GM12878 (cell line): ENCODE data around the gene CDH7. TPM values are rescaled to one million over a fixed set of nuclear protein-coding genes. Genes with fewer than 3 reads are reported as not detected.

ENCODE experiments used
- ATAC-seq: fragments of 200-7000 bp; cut with Tn5 transposase; 3 replicates; pipeline ENCODE4 v1.9.1; 2020; ENCODE audit warnings: mild to moderate bottlenecking, moderate library complexity
- BruUV-seq: library from RNA; stranded (reverse); fragments of 400-500 nt; replicated peaks from 2 replicates; lab custom pipeline; 2021; lab: Mats Ljungman, UMichigan
- CTCF ChIA-PET: fragments of 300-600 bp; sonication (Branson Sonifier 250); formaldehyde crosslinking; extraction: SDS; loops from one replicate; lab custom pipeline; 2021; ENCODE audit warnings: inconsistent platforms; lab: Yijun Ruan, JAX
- POLR2A ChIA-PET: fragments of 350-600 bp; formaldehyde crosslinking; extraction: SDS; loops from one replicate; lab custom pipeline; 2021; ENCODE audit warnings: inconsistent platforms; lab: Charles Lee
- RAD21 ChIA-PET: fragments of 300-600 bp; sonication (Branson Sonifier 250); formaldehyde crosslinking; loops from one replicate; lab custom pipeline; 2023; ENCODE audit warnings: antibody characterized with exemption; ENCODE audit not compliant: unreplicated experiment; lab: Charles Lee
- SMC1A ChIA-PET: fragments of 300-600 bp; sonication (Branson Sonifier 250); formaldehyde crosslinking; loops from one replicate; lab custom pipeline; 2023; ENCODE audit not compliant: unreplicated experiment, uncharacterized antibody; lab: Charles Lee
- DNase-seq: peaks from one replicate; pipeline ENCODE4 v3.0.0-alpha.2; 2011; ENCODE audit warnings: low read depth, low spot score
- FAIRE-seq: peaks from 3 replicates; lab custom pipeline; 2011; peaks lifted over from hg19 to GRCh38; lab: Jason Lieb, UNC
- H2AFZ ChIP-seq: 2 replicates; pipeline ENCODE4 v1.6.0; 2011; ENCODE audit warnings: low read depth, low read length, control low read depth; ENCODE audit not compliant: control insufficient read depth
- H3K27ac ChIP-seq: 2 replicates; pipeline ENCODE4 v1.5.1; 2011; ENCODE audit warnings: control low read depth; ENCODE audit not compliant: control insufficient read depth, insufficient read depth
- H3K27me3 ChIP-seq, 2 experiments: replicated peaks in 1 of 2; 2 replicates each; pipeline versions ENCODE4 v1.6.0 to v1.6.1; 2011; ENCODE audit warnings: low read length in 1 of 2; ENCODE audit not compliant: control insufficient read depth in 2 of 2, insufficient read depth in 2 of 2
- H3K36me3 ChIP-seq, 2 experiments: 2 replicates each; pipeline ENCODE4 v1.5.1; 2011; ENCODE audit warnings: low read length in 1 of 2; ENCODE audit not compliant: control insufficient read depth in 2 of 2, insufficient read depth in 2 of 2
- H3K4me1 ChIP-seq: 2 replicates; pipeline ENCODE4 v1.6.1; 2011; ENCODE audit warnings: mild to moderate bottlenecking, low read length, moderate library complexity, mixed read lengths; ENCODE audit not compliant: control insufficient read depth, insufficient read depth
- H3K4me2 ChIP-seq: 2 replicates; pipeline ENCODE4 v1.6.0; 2011; ENCODE audit warnings: control low read depth; ENCODE audit not compliant: control insufficient read depth, insufficient read depth
- H3K4me3 ChIP-seq: fragments of 200-600 bp; sonication (generic); 2 replicates; pipeline ENCODE4 v1.5.1; 2016
- H3K79me2 ChIP-seq: 2 replicates; pipeline ENCODE4 v1.6.0; 2011; ENCODE audit warnings: low read length; ENCODE audit not compliant: control insufficient read depth, insufficient read depth
- H3K9ac ChIP-seq: 2 replicates; pipeline ENCODE4 v1.8.0; 2011; ENCODE audit warnings: low read length, control low read depth, mixed read lengths; ENCODE audit not compliant: control insufficient read depth, insufficient read depth
- H3K9me3 ChIP-seq: replicated peaks from 3 replicates; pipeline ENCODE4 v1.5.1; 2011; ENCODE audit warnings: mild to moderate bottlenecking, low read length; ENCODE audit not compliant: control insufficient read depth, insufficient read depth
- H4K20me1 ChIP-seq: 2 replicates; pipeline ENCODE4 v1.6.0; 2011; ENCODE audit not compliant: control insufficient read depth, insufficient read depth
- CEBPB ChIP-seq, 2 experiments: fragments of 150-350 bp in 1 of 2; IDR thresholded peaks; 2 replicates each; pipeline ENCODE4 v1.6.1; 2012 to 2014; ENCODE audit warnings: low read depth in 2 of 2, low read length in 2 of 2, borderline replicate concordance in 1 of 2, inconsistent platforms in 1 of 2
- ESRRA ChIP-seq: IDR thresholded peaks from 2 replicates; pipeline ENCODE4 v1.6.1; 2012; ENCODE audit warnings: mild to moderate bottlenecking, low read length, improper control_type of control experiment
- IRF4 ChIP-seq: IDR thresholded peaks from 2 replicates; pipeline ENCODE4 v1.6.1; 2011; ENCODE audit warnings: low read depth, low read length
- NR2C2 ChIP-seq: IDR thresholded peaks from 2 replicates; pipeline ENCODE4 v1.6.1; 2011; ENCODE audit warnings: borderline replicate concordance, low read depth; ENCODE audit not compliant: control insufficient read depth, insufficient read length
- RAD51 ChIP-seq: fragments of 450-650 bp; IDR thresholded peaks from 2 replicates; pipeline ENCODE4 v1.6.1; 2016; ENCODE audit warnings: moderate library complexity, mild to moderate bottlenecking, inconsistent platforms
- REST ChIP-seq: IDR thresholded peaks from 2 replicates; pipeline ENCODE4 v1.6.1; 2012; ENCODE audit warnings: mild to moderate bottlenecking, low read depth, low read length
- SIX5 ChIP-seq: IDR thresholded peaks from 2 replicates; pipeline ENCODE4 v1.6.1; 2011; ENCODE audit warnings: mild to moderate bottlenecking, low read depth, low read length, moderate library complexity; ENCODE audit not compliant: severe bottlenecking
- TBL1XR1 ChIP-seq: IDR thresholded peaks from 2 replicates; pipeline ENCODE4 v1.6.1; 2012; ENCODE audit warnings: low read depth, low read length, improper control_type of control experiment
- ZBTB4 ChIP-seq: fragments of 450-650 bp; formaldehyde crosslinking; IDR thresholded peaks from 2 replicates; pipeline ENCODE4 v1.4.0; 2022; ENCODE audit warnings: mild to moderate bottlenecking, moderate library complexity
- WGBS: methylation state at CpG from one replicate; pipeline ENCODE4 v1.1.6; 2016; ENCODE audit warnings: low lambda C conversion rate; ENCODE audit not compliant: insufficient replicate concordance, insufficient coverage; ENCODE audit errors: missing lambda C conversion rate; 5-methylcytosine and 5-hydroxymethylcytosine counted together
- in situ Hi-C: fragments of 300-500 bp; cut with MboI; formaldehyde crosslinking; loops from 9 replicates; pipeline ENCODE4 v1.14.3; 2018; ENCODE audit warnings: mixed read lengths
- intact Hi-C: fragments of 100-400 bp; cut with micrococcal nuclease; formaldehyde crosslinking; loops from one replicate; pipeline ENCODE4 v1.14.2; 2022; ENCODE audit not compliant: unreplicated experiment
- polyA plus RNA-seq, 11 experiments: library from polyadenylated mRNA; depleted of rRNA in 4 of 11; unstranded in 6 of 11; stranded (reverse) in 5 of 11; fragments of >200 nt; fragmentation: Nextera tagmentation in 4 of 11; fragmentation: Illumina TruSeq in 1 of 11; extraction: Ambion mirVana in 4 of 11; extraction: Trizol in 1 of 11; gene quantifications; 1 replicate in 1 of 11; 2 replicates in 10 of 11; pipeline versions ENCODE4 v1.2.1 to v1.2.3, GENCODE V29; 2011 to 2016; ENCODE audit warnings: inconsistent platforms in 2 of 11, missing spikeins in 2 of 11, low read depth in 1 of 11
- total RNA-seq, 4 experiments: library from RNA; depleted of rRNA in 3 of 4; stranded (reverse); fragments of >200 nt in 3 of 4; fragmentation: Illumina TruSeq in 1 of 4; extraction: Trizol in 1 of 4; gene quantifications; 2 replicates each; pipeline versions ENCODE4 v1.2.1 to v1.2.3, GENCODE V29; 2013 to 2021

CDH7 gene
- total and polyA plus RNA-seq, 10 of the 15 experiments (the other 5 are each of a cell fraction or from before 2014, with no cell fraction given): 0.03 TPM; not detected in 9

- intact Hi-C loops (no loop called here), in situ Hi-C loops (no loop called here)
- Histone ChIP-seq H3K4me1 (no peaks in the 10 kb centered on the region), H3K27ac (no peak overlapping the region), H3K4me2 (no peak overlapping the region), H3K4me3 (no peak overlapping the region), H3K79me2 (no peaks in the 10 kb centered on the region), H3K36me3 (no peaks in the 10 kb centered on the region), H2AFZ (no peak overlapping the region), H4K20me1 (no peaks in the 10 kb centered on the region), H3K27me3 (no peaks in the 10 kb centered on the region), H3K9ac (no peak overlapping the region), H3K9me3 (no peaks in the 10 kb centered on the region)
- no TSS peak for BruUV-seq
- DNase-seq (no peak), FAIRE-seq (no peak), ATAC-seq (no peak)
- 13% methylated on average over 4 of the region's 4 CpGs for WGBS
- ChIA-PET POLR2A (interaction anchor here (0.6 kb wide), 1 partner anchor 217 kb away, joined by 3 read pairs; no protein-coding TSS in a partner anchor), SMC1A (interaction anchor here (0.7 kb wide), 1 partner anchor 9 kb away, joined by 3 read pairs; no protein-coding TSS in a partner anchor), RAD21 (no interaction called here), CTCF (no interaction called here)
- TF ChIP-seq SIX5: no peak
Measured at GRCh38 chr18:65792456-65793074, 41.8 kb downstream of the CDH7 start.

GRCh38 chr18:65808759-65809158 is 57.9 kb downstream of the CDH7 start:
- no peak for FAIRE-seq
- DNase-seq: no peak
- Histone ChIP-seq H2AFZ (no peak overlapping the region), H4K20me1 (no peaks in the 10 kb centered on the region), H3K4me1 (no peaks in the 10 kb centered on the region), H3K9me3 (no peaks in the 10 kb centered on the region), H3K79me2 (no peaks in the 10 kb centered on the region), H3K27me3 (no peaks in the 10 kb centered on the region), H3K36me3 (no peaks in the 10 kb centered on the region), H3K4me2 (no peak overlapping the region), H3K9ac (no peak overlapping the region), H3K27ac (no peak overlapping the region), H3K4me3 (no peak overlapping the region)
- no TSS peak for BruUV-seq
- intact Hi-C loops (no loop called here), in situ Hi-C loops (no loop called here)
- ChIA-PET CTCF (interaction anchor here (0.6 kb wide), 1 partner anchor 231 kb away, joined by 3 read pairs; no protein-coding TSS in a partner anchor), POLR2A (no interaction called here), SMC1A (no interaction called here), RAD21 (no interaction called here)
- WGBS: 34% methylated on average over 6 of the region's 6 CpGs
- ATAC-seq: no peak
- no peak for TF ChIP-seq ZBTB4 (CRISPR knock-in tag)
- TF ChIP-seq RAD51: no peak
- no peak for TF ChIP-seq IRF4
- TF ChIP-seq ESRRA: no peak
- TF ChIP-seq TBL1XR1: no peak
- no peak for TF ChIP-seq NR2C2
- no peak for TF ChIP-seq REST
- no peak for TF ChIP-seq CEBPB (IDR thresholded peaks at IDR 0.05; ENCODE audit: borderline replicate concordance in 1 of 2, low read depth in 2 of 2, low read length in 2 of 2)
